ENCODE data around the gene SCLY.

DNA sequence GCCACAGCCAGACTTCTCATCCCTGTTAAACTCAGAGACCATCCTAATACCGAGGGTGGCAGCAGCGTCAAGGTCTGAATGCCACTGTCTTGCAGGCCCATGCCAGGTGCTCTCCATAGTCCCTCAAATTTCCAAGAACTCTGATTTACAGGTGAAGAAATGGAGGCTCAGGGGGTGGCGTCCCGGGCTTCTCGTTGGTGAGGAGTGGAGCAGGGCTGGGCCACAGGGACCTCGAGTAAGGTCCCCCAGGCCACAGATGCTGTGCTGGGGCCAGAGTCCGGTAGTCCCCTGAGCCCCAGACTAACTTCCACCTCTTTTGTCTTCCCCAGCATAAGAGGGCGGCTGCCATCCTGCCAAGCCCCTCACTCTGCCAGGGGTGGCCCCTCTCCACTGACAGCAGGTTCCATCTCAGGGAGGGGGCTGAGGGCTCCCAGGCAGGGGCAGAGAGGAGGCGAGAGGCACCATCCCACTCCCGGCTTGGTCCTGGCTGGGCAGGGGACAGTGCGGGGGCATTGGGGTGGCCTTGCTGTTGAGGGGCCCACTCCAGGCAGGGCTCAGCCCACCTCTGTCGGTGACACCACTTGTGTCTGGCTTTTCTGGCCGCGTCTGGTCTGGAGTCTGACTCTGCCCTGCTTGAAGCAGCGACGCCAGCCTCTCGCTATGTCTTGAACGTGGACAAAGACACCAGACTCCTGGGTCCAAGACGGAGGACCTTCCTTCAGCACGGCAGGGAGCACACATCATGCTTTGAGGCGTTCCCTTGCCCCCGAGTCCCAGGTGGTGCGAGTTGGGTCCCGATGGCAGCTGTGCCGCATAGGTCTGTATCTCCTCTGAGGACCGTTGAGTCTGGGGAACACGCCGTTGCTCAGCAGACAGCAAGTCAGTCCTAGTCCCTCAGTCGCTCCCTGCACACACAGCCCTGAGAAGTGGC lies 61.8 kb downstream of the SCLY start:
- TF ChIP-seq CTCF (IDR thresholded peaks at IDR 0.05) (no peak), EP300 (IDR thresholded peaks at IDR 0.05) (no peak)
